ENCODE data around the gene TSNAX.

TSNAX gene

DNA sequence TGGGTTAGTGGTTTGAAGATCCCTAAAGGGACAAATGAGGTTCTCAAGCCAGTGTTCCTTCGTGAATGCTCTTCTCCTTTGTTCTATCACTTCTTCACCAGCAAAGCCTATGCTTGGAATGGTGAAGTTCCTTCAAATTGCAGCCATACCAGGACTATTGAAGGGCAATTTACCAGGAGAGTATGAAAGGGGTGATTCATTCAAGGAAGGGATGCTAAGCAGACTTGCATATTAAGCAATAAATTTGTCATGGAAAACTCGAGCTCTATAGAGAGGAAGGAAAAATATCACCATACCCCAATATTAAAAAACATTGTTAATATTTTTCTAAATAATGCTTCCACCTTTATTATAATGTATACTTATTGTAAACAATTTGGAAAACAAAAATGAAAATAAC is 9.3 kb upstream of the TSNAX start:
- no peak for DNase-seq

DNA sequence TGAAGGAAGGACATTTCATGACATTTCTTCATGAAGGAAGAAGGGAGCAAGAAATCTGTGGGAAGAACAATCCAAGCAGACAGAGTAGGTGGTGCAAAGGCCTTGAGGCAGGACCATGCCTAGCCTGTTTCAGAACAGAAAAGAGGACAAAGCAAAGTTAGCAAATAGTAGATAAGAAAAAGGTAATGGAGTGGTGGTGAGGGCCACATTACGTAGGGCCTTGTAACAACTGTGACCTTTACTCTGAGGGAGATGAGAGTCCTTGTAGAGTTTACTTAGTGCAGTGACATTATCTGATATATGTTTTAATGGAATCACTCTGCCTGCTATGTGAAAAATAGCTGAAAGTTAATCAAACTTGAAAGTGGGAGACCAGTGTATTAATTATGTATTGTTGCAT is 6.4 kb upstream of the TSNAX start:
- DNase-seq = no peak

DNA sequence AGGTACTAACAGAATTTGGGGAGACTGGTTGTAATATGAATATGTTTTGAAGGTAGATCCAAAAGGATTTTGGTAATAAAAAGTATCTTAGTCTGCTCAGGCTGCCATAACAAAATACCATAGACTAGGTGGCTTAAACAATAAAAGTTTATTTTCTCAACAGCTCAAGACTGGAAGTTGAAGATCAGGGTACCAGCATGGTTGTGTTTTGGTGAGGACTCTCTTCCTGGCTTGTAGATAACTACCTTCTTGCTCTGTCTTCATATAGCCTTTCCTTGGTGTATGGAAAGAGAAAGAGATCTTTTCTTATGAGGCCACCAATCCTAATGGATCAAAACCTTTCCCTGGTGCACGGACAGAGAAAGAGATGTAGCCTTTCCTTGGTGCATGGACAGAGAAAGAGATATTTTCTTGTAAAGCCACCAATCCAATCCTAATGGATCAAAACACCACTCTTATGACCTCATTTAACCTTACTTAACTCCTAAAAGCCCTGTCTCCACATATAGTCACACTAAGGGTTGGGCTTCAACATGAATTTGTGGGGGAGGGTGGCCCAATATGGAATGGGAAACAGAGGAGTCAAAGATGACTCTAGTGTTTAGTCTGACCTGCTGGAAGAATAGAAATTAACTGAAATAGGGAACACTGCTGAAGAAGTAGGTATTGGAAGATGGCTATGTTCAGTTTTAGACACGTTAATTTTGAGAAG is 5.4 kb upstream of the TSNAX start:
- no peak for DNase-seq

DNA sequence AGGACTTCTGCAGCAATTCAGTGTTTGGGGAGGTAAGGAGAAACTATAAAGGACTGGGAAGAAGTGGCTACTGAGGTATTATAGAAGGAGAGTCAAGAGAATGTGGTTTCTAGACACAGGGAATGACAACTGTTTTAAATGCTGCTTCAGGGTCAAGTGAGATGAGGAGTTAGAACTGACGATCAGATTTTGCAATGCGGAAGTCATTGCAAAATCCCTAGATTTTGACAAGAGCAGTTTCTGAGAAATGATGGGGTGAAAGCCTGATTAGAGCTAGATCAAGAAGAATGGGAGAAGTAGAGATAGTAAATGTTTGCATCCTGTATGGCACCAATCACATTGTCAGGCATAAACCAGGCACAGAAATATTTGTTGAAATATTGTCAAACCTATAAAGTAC is 4.7 kb upstream of the TSNAX start:
- peak; percentile 80 for DNase-seq

DNA sequence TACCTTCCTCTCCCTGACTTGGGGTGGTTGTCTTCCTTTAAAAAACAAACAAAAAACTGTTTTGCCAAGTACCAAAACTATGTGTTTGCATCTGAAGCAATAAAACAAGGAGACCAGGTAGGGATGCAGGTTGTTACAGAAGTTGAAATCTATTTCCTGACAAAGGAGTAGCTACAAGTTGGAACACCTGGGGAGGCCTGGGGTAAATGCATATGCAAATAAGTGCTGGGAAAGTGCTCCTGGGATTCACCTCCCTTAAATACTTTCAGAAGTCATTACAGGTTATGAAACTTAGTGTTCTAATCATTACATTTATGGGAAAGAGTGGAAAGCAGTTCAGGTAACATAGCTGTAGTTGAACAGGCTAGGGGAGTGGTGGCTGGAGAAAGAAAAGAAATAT is 1.9 kb upstream of the TSNAX start:
- DNase-seq = no peak

DNA sequence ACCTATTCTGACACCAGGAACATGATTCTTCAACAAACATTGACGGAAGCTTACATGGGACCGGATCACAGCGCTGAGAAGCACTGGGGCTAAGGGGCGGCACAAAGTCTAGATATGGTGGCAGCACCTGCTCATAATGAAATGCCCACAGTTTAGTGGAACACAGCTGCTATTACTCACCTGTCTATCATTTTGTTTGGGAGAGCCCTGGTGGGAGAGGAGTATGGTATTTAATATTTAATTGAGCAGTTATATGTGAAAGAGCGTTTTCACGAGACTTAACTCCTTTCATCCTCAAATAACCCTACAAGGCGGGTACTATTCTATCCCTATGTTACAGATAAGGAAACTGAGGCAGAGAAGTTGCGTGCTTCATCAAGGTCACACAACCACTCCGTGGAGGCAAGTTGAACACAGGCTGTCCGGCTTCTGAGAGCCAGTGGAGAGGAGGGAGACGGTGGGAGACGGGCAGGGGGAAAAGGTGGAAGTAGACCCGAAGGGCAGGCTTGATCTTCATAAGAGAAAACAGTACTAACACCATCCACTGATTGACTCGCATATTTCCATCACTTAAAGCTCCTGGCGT is 790 bp upstream of the TSNAX start:
- no peak for DNase-seq

GRCh38 chr1:231533240-231533639 is 4.8 kb downstream of the TSNAX start:
- DNase-seq = no peak

DNA sequence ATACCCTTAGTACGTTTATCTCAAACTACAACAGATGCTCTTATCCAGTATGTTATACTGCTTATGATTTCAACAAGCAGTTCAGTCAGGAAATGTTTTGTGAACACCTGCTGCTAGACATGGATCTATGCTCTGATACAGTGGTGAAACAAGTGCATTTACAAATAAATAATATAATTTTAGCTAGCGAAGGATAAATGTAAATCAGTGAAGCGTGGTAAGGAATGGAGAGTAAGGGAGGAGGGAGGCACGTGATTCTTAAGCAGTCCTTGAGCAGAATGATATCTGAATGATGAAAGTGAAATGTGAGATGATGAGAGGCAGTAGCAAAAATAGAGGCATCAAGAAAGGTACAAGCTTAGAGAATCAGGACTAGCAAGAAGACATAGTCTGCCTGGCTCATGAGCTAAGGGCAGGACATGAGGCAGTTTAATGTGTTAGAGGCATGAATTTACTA is 6.3 kb downstream of the TSNAX start:
- DNase-seq = no peak

DNA sequence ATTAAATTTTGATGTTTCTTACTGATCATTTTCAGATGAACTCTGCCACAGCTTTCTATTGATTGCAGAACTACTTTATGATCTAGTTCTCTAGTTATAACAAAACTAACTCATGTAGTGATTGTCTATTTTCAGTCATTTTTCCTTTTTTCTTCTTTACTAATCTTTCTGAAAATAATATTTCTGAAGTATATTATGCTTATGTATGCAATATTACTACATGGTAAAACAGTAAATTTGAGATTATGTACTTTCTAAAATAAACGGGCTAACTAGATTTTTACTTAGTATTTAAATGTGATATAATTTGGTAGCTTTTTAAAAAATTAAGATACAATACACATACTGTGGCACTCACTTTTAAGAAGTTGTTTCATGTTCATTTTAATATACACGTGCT is 7.6 kb downstream of the TSNAX start:
- no peak for DNase-seq

GRCh38 chr1:231540847-231541246 is 12.4 kb downstream of the TSNAX start:
- no peak for DNase-seq

GRCh38 chr1:231541842-231542241 is 13.4 kb downstream of the TSNAX start:
- DNase-seq = no peak

DNA sequence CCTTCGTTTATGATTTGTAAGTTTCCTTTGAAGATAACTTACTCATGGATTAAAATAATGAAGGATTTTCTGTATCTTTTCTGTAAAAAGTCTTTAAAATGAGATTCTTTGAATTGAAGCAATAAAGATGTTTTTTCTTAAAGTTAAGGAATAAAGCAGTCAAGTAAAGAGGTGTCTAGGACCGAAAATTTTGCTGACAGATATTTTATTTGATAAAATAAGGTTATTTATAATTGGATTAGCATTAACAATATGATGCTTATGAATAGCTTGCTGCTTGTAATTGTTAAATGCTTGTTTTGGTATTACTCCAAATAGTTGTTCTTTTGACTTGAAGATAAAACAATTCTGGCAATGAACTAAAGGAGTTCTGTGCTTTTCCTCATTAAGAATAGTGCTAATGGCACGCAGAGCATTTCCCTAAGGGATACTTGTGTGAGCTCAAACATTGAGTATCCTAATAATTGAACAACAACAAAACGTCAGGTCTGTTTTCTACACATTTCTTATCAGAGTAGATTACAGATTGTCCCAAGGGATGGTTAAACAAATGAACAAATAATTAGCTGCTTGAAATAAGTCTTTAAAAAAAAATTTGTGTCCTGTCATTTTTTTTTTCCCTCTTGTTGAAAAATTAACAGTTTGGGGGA is 16.6 kb downstream of the TSNAX start:
- DNase-seq = no peak

DNA sequence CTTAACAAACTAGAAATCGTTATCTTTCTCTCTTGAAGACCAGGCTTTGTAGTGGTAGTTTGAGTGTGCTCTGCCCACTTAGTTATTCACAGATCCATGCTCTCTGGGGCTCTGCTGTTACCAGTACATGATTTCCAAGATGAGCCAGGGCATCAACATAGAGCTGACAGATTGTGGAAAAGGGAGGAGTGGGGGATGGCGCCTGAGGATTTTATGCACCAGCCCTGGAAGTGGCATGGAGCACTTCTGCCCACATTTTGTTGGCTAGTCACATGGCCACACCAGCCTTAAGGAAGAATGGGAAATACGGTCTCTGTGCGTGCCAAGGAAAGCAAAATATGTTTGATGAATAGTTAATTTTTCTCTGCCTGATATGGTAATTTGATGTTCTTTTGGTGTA is 18.2 kb downstream of the TSNAX start:
- DNase-seq = no peak

DNA sequence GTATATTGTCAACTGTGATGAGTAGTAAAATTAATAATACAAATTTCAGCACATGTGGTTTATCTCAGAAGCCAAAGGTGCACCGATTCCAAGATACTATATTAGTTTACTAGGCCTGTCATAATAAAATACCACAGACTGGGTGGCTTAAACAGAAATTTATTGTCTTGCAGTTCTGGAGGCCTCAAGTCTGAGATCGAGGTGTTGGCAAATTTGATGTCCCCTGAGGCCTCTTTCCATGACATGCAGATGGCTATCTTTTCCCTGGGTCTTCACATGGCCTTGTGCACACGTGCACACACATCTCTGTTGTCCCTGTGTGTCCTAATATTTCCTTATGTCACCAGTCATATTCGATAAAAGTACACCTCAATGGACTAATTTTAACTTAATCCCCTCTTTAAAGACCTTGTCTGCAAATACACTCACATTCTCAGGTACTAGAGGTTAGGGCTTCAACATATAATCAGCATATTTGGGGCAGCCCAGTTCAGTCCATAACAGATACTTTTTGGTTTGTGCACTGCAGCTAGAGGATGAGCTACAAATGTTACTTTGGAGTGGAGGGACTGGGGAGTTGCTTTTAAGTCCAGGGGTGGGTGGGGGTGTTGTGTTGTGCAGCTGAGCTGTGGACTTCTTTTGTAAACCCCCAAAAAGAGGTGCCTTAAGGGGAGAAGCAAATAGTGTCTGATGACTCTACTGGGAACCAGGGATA is 21.4 kb downstream of the TSNAX start:
- DNase-seq = no peak

GRCh38 chr1:231550448-231550781 is 21.9 kb downstream of the TSNAX start:
- DNase-seq = peak; percentile 64

DNA sequence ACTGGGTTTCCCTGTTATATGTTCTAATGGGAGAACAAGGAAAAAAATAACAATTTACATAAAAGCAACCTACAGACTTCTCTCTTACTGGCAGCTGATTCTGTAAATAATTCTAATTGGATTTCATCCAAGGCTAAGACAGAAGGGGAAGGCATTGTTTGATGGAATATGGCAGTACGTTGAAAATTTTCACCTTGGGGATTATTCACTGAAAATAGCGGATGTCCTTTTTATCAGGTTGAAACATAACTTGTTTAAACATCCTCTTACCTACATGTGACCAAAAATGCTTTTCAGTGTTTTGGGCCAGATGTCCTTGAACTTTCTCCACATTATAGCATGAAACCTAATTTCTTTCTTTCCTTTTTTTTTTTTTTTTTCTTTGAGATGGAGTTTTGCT is 24.9 kb downstream of the TSNAX start:
- no peak for DNase-seq

- DNase-seq = no peak
Measured at GRCh38 chr1:231554969-231555368, 26.5 kb downstream of the TSNAX start.

GRCh38 chr1:231557411-231557810 is 28.9 kb downstream of the TSNAX start:
- no peak for DNase-seq

DNA sequence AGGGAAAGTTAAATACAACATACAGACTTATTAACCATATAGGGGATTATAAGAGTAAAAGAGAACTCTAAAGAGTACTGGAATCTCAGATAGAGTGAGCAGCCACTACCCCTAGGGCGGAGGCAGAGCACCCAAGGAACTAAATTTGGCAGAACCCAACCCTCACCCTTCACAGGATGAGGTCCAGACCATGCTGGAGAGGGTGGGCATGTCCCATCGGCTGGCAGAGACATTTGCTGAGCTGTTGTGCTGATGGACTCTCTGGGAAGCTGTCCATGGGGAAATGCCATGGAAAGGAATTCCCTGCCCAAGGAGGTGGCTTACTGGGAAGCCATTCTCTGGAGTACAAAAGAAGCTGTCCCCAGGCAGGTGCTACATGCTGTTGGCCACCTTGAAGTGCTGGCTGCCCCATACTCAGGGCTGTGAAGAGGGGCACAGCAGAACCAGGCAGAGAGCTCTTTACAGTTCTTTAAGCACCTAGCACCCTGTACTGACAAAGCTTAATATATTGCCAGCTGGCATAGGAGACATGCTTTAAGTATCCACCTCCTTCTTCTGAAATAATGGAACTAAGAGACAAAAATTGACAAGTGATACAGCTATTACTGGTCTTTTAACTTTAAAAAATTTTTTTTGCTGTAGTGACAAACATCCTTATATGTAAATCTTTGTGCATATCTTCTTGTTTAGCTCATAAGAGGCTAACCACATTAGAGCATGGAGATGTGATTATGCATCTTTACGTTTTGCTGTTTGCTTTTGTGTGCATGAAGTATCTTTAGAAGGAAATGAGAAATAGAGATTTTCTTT is 29.6 kb downstream of the TSNAX start:
- DNase-seq = no peak

DNA sequence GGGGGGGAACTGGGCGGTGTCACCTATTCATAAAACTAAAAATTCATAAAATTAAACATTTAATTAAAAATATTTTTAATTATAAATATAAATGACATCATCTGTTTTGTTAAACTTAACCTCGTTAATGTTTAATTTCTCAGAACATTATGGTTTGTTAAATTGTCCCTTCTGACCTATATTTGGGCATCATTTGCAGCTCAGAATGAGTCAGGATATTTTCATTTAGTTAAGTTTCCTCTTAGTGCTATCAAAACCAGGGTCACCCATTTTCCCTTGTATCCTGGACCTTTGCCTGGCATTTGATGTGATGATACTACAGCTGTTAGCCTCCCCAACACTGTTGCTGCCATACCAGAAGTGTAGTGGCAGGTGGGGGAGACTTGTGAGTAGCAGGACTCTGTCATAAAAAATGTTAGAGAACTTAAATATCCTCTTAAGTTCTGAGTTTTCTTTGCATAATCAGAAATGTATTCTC is 30.3 kb downstream of the TSNAX start:
- DNase-seq = no peak

DNA sequence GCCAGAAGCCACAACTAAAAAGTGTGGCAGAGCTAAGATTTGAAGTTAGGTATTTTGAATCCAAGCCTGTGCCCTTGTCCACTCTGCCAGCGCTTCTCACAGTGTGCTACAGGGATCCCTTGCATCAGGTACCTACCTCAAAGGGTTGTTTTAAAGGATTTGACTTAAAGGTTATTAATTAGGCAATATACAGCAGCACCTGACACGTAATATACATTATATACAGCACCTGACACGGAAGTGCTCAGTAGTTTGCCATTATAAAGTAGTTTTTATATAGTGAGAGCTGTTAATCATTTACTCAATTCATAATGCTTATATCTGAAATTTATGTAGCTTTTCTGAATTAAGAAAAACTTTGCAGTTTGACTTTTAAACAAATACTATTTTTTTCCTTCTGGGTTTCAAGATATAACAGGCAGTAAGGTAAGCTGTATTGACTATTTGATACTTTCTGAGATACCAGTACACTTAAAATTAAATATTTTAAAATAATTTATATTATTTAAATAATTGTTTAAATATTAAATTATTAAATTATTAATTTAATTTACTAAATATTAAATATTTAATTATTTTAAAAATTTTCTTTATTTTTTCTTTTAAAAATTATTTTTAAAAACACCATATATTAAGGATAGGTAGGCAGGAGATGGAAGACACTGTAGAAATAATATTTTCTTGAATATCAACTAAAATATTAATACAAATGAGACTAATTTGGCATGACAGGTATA is 33.3 kb downstream of the TSNAX start:
- DNase-seq = no peak

DNA sequence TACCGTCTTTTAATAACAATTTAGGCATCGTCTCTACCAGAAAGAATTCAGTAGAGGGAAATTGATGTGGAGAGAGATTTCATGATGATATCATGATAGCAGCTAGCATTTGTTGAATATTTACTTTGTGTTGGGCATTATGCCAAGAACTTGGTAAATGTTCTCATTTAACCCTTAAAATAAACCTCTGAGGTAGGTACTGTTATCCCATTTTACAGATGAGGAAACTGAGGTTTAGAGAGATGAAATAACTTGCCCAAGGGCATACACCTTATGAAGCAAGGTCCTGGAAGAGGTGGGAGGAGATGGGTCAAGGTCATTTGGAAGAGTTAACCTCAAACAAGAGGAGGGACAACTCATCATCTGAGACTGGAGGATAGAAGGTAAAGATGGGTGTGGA is 34.8 kb downstream of the TSNAX start:
- DNase-seq = no peak

Measured in hematopoietic multipotent progenitor cell treated with erythropoietin and hydrocortisone succinate and interleukin-3 and kit ligand, for 4 days (in vitro differentiated cells).